NT2/D1 (cell line): ENCODE results near the gene TPSB2.

Source experiments
- SUZ12 ChIP-seq: IDR thresholded peaks from 2 replicates; pipeline ENCODE4 v1.6.1; 2011; ENCODE audit not compliant: insufficient read length, insufficient read depth; ENCODE audit errors: extremely low read depth
- YY1 ChIP-seq: IDR thresholded peaks from 2 replicates; pipeline ENCODE4 v1.6.1; 2011; ENCODE audit not compliant: insufficient read length, insufficient read depth
- ZNF274 ChIP-seq: IDR thresholded peaks from 2 replicates; pipeline ENCODE4 v1.6.1; 2011; ENCODE audit warnings: mild to moderate bottlenecking, low read depth, low read length

- TF ChIP-seq YY1 = no peak
- no peak for TF ChIP-seq SUZ12
- no peak for TF ChIP-seq ZNF274
Observed at GRCh38 chr16:1181404-1182315, 48.3 kb downstream of the TPSB2 start.
